Glomerular endothelial cell (primary cell): ENCODE results near the gene ENTREP3. TPM values are rescaled to one million over a fixed set of nuclear protein-coding genes. Genes with fewer than 3 reads are reported as not detected.

Source experiments
- DNase-seq: peaks from one replicate; pipeline ENCODE4 v3.0.0-alpha.2; 2011; ENCODE audit warnings: low read depth, low spot score; ENCODE audit errors: extremely low read depth
- total RNA-seq: library from RNA; depleted of rRNA; stranded (reverse); fragments of >200 nt; gene quantifications from 2 replicates; pipeline ENCODE4 v1.2.3, GENCODE V29; 2015

The ENTREP3 gene
- total RNA-seq, 1 donor from 2014 or later = 46.3 TPM

DNA sequence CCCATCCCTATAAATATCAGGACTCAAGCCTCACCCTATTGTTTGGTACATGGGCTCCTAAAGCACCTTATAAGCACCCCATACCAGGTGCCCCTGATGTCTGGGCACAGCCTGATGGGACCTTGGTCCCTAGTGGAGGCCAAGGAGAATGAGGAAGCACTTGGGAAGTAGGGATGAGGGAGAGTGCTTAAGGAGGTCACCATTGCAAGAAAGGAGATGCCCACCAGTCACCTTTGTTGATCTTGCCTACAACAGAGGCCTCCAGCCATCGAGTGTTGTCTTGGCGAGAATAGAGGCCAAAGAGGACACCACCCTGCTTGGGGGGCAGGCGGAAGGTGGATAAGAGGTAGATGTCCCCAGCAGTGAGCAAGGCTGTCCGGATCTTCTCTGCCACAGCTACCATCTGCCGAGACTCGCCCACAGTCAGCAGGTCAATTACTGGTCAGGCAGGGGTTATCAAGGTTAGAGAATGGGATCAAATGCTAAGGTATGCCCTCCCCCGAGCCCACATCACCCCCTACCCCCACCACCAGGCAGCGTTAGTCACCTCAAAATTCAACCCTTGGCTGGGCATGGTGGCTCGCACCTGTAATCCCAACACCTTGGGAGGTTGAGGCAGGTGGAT is 49.2 kb downstream of the ENTREP3 start:
- no peak for DNase-seq

DNA sequence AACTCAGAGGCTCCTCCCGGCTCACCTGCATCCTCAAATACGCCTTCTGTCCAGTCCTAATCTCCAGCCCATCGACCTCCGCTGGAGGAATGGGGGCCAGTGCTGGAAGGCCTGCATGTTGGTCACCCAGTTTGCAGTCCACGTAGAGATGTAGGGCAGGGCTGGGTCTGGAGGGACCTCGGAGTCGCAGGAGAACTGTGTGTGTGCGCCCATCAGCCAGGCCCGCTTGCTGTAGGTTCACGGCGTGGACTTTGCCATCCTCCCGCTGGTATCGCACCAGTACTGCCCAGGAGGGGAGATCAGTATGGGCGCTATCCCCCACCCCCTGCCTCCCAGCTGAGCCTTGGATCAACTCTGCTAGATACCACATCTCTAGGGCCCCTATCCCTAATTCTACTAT is 50.2 kb downstream of the ENTREP3 start:
- DNase-seq = no peak

DNA sequence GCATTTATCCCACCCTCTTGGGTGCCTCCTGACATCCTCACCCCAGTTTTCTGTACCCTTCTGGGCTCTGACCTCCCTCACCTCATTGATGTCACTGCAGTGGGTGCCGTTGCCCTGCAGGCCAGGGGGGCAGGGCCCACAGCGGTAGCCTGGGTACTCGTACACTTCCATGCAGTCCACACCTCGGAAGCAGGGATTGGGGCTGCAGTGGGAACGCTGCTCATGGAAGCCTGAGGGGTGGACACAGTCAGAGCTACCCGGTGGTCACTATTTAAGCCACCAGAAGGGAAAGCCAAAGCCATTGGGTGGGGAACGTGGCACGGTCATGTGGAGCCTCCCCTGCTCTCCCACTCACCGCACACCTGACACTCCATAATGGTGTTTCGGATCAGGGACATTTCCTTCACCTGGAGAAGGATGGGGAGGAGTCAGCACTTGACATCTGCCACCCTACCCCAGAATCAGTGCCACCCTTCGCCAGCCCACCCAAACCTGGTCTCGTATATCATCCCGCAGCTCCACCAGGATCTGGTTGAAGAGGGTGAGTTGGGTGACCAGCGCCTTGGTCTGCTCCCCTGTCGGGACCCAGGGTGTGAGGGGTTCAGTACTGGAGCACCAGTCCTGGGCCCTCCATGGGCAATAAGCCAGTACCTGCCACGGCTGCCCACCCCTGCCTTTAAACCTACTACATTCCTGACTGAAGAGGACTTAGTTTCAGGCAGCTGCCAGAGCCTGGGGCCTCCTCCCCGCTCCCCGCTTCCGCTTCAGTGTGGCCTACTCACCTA is 52.4 kb downstream of the ENTREP3 start:
- no peak for DNase-seq

DNA sequence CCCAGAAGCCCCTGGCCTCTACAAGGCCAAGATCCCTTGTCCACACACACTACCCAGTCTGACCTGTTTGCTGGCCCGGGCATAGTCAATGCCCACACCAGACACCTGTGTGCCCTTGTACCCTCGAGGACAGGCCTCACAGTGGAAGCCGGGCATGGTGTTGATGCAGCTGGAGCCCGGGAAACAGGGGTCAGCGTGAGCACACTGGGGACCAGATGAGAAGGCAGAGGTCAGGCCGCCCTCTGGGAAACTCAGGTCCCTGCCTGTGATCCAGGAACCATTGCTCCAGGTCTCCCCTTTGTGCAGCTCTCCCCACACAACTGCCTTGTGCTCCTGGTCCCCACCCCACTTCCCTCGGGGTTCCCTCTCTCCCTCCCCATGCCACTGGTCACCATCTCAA is 53.1 kb downstream of the ENTREP3 start:
- DNase-seq = no peak

DNA sequence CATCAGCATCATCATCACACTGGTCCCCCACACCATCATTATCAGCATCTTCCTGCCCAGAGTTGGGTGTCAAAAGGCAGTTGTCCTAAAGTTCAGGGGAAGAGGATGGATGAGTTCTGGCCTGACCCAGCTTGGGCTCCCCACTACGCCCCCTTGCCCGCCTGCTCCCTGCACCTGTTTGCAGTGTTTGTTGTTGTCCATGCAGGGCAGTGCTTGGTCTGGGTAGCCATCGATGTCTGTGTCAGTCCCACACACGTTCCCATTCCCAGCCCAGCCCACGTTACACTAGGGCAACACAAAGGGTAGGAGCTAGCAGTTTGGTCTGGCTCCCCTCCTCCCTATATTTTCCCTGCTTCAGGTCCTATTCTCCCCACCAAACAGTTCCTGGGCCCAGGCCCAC is 54.4 kb downstream of the ENTREP3 start:
- no peak for DNase-seq

DNA sequence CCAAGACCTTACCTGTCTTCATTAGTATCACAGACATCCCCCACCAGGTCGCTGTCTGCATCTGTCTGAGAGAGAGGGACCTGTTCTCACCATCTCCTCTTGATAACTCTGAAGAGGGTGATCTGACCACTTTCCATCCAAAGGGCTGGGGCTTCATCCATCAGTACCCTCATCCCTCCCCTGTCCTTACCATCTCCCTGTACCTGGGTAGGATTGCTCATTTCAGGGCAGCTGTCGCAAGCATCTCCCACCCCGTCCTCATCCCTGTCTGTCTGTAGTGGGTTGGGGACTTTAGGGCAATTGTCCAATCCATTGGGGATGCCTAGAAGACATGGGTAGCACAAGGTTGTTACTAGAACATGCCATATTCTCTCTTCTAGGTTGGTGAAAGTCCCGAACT is 55.5 kb downstream of the ENTREP3 start:
- DNase-seq = no peak

DNA sequence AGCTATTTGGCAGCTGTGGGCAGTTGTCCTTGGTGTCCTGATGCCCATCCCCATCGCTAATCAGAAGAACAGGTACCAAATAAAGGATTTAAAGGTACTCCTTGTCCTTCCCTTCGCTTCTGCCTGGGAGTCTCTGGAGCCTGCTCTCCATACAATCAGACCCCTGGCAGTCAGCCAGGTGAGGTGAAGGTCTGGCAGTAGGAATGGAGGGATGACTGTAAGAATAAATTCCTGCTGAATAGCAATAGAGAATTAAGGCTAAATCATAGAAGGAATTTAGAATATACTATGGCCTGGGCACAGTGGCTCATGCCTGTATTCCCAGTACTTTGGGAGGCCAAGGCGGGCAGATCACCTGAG is 56.8 kb downstream of the ENTREP3 start:
- DNase-seq = no peak

DNA sequence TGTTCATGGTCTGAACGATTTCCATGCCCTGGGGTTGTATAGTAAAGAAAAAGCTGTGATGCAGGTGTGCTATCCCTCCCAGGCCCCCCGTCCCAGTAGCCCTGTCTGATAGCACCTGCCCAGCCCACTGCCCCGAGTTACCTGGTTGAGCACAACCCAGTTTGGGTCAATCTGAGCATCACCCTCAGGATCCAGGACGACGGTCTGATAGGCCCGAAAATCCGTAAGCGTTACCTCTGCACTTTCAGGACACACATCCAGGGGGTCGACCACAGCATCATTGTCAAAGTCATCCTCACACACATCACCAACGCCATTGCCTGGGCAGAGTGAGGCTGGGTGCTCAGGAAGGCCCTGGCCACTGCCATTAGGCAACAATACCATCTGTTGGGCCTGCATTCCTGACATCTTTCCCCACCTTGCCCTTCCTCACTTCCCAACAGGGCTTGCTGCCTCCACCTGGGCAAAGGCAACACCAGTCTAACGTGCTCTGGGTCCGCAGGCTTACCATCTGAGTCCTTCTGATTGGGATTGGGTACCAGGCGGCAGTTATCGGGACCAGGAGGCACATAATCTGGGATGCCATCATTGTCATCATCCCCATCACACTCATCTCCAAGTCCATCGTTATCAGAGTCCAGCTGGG is 57.3 kb downstream of the ENTREP3 start:
- no peak for DNase-seq

Other genes with a start within 250 kb of the ENTREP3 start
- 0.12 TPM in 1 of 2 replicates, not detected in the other for gene DCST2, start 221.7 kb downstream of the ENTREP3 start, total RNA-seq
- gene DCST1, start 221.7 kb downstream of the ENTREP3 start, total RNA-seq = not detected in 2 replicates
- 405 and 619 TPM in 2 replicates for gene ADAM15, start 204.2 kb downstream of the ENTREP3 start, total RNA-seq
- gene EFNA4, start 191.7 kb downstream of the ENTREP3 start, total RNA-seq = 19.2 and 25.1 TPM in 2 replicates
- gene EFNA3, start 176.6 kb downstream of the ENTREP3 start, total RNA-seq = 1.5 and 4.0 TPM in 2 replicates
- gene EFNA1, start 127.6 kb downstream of the ENTREP3 start, total RNA-seq = 77.9 and 195 TPM in 2 replicates
- gene SLC50A1, start 119.6 kb downstream of the ENTREP3 start, total RNA-seq = 21.0 and 29.1 TPM in 2 replicates
- gene DPM3, start 115.0 kb downstream of the ENTREP3 start, total RNA-seq = 41.0 and 45.0 TPM in 2 replicates
- 121 and 150 TPM in 2 replicates for gene KRTCAP2, start 82.2 kb downstream of the ENTREP3 start, total RNA-seq
- gene TRIM46, start 81.6 kb downstream of the ENTREP3 start, total RNA-seq = 9.9 and 11.8 TPM in 2 replicates
- gene THBS3, start 47.6 kb downstream of the ENTREP3 start, total RNA-seq = 12.5 and 18.2 TPM in 2 replicates
- 44.3 and 45.6 TPM in 2 replicates for gene MTX1, start 46.8 kb downstream of the ENTREP3 start, total RNA-seq
- gene SCAMP3, start 6.9 kb upstream of the ENTREP3 start, total RNA-seq = 79.2 and 128 TPM in 2 replicates
- gene CLK2, start 18.0 kb upstream of the ENTREP3 start, total RNA-seq = 30.2 and 36.1 TPM in 2 replicates
- gene HCN3, start 22.0 kb upstream of the ENTREP3 start, total RNA-seq = 0.19 and 1.3 TPM in 2 replicates
- gene PKLR, start 46.0 kb upstream of the ENTREP3 start, total RNA-seq = not detected in 2 replicates
- gene FDPS, start 53.4 kb upstream of the ENTREP3 start, total RNA-seq = 319 and 345 TPM in 2 replicates
- 22.3 and 33.1 TPM in 2 replicates for gene RUSC1, start 65.4 kb upstream of the ENTREP3 start, total RNA-seq